Testis (tissue), 2 donors: Measurements from ENCODE around the gene IFI44L.

ENCODE experiments used
- CTCF ChIP-seq, 3 experiments: fragments of 450-650 bp in 2 of 3; fragments of 200-600 bp in 1 of 3; sonication (generic) in 1 of 3; IDR thresholded peaks; one replicate each; pipeline ENCODE4 v1.5.1; 2016 to 2019; ENCODE audit warnings: antibody characterized with exemption in 3 of 3, mild to moderate bottlenecking in 2 of 3, moderate library complexity in 1 of 3
- POLR2A ChIP-seq: fragments of 450-650 bp; IDR thresholded peaks from one replicate; pipeline ENCODE4 v1.6.1; 2017; ENCODE audit warnings: antibody characterized with exemption, mild to moderate bottlenecking, moderate library complexity

- no peak for TF ChIP-seq POLR2A
- TF ChIP-seq CTCF (IDR thresholded peaks at IDR 0.05) = no peak
Observed at GRCh38 chr1:78645723-78646122, 25.5 kb downstream of the IFI44L start.
